Measurements from ENCODE around the gene FEZ2. TPM values are rescaled to one million over a fixed set of nuclear protein-coding genes. Genes with fewer than 3 reads are reported as not detected.

FEZ2 gene
- total RNA-seq, 3 donors from 2014 or later = 48.5 to 63.8 (median 49.0) TPM

DNA sequence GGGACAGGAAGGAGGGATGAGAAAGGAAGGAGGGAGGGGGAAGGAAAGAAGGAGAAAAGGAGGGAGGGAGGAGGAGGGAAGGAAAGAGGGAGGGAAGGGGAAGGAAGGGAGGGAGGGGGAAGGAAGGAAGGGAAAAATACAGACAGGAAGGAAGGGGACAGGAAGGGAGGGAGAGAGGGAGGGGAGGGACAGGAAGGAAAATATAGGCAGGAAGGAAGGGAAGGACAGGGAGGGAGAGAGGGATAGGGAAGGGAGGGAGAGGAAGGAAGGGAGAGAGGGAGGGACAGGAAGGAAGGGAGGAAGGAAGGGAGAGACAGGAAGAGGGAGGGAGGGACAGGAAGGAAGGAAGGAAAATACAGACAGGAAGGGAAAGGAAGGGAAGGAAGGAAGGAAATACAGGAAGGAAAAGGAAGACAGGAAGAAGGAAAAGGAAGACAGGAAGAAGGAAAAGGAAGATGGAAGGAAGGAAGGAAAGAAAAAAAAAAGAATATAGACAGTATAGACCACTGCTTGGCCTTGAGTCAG lies 63.6 kb downstream of the FEZ2 start:
- Histone ChIP-seq H3K27me3 (no peaks in the 10 kb centered on the region), H3K9me3 (no peaks in the 10 kb centered on the region), H3K4me1 (no peaks in the 10 kb centered on the region), H3K36me3 (no peaks in the 10 kb centered on the region), H3K4me3 (no peak overlapping the region), H3K27ac (peak overlapping the region in 1 of 2 donors; percentile 46)
- TF ChIP-seq POLR2A (IDR thresholded peaks at IDR 0.05) (no peak), POLR2AphosphoS5 (IDR thresholded peaks at IDR 0.05) (no peak)
- TF ChIP-seq, protein P1, sequence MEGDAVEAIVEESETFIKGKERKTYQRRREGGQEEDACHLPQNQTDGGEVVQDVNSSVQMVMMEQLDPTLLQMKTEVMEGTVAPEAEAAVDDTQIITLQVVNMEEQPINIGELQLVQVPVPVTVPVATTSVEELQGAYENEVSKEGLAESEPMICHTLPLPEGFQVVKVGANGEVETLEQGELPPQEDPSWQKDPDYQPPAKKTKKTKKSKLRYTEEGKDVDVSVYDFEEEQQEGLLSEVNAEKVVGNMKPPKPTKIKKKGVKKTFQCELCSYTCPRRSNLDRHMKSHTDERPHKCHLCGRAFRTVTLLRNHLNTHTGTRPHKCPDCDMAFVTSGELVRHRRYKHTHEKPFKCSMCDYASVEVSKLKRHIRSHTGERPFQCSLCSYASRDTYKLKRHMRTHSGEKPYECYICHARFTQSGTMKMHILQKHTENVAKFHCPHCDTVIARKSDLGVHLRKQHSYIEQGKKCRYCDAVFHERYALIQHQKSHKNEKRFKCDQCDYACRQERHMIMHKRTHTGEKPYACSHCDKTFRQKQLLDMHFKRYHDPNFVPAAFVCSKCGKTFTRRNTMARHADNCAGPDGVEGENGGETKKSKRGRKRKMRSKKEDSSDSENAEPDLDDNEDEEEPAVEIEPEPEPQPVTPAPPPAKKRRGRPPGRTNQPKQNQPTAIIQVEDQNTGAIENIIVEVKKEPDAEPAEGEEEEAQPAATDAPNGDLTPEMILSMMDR (IDR thresholded peaks at IDR 0.05) = no peak
- DNase-seq (ENCODE audit: low spot score in 2 of 2) = no peak
- intact Hi-C loops (cut with DNase I; ENCODE audit: low total_unique reads) = no loop called here

DNA sequence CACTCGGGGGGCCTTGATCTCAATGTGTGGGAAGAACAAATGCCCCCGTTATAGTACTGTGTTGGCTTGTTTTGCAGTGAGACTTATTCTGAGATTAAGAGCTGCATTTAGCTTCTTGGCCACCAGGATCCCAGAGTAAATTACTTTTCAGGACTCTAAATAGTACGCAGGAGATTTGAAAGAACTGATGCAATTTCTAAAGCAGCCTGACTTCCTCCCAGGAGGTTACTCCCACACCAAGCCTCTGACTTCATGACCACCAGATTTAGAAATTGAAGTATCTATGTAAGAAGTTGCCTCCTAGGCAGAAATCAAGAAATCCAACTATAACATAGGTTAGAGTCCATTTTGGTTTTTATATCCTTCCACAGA lies 67.0 kb downstream of the FEZ2 start:
- TF ChIP-seq, protein P1 (IDR thresholded peaks at IDR 0.05) = no peak
- TF ChIP-seq POLR2A (IDR thresholded peaks at IDR 0.05) (no peak), POLR2AphosphoS5 (IDR thresholded peaks at IDR 0.05) (no peak)
- peak overlapping the region in 1 of 2 donors; percentile 65 for H3K27ac ChIP-seq
- H3K4me3 ChIP-seq = no peak overlapping the region
- H3K27me3 ChIP-seq = no peaks in the 10 kb centered on the region
- intact Hi-C loops (cut with DNase I; ENCODE audit: low total_unique reads) = no loop called here
- no peak for DNase-seq (ENCODE audit: low spot score in 2 of 2)
- H3K4me1 ChIP-seq = no peaks in the 10 kb centered on the region
- no peaks in the 10 kb centered on the region for H3K36me3 ChIP-seq
- no peaks in the 10 kb centered on the region for H3K9me3 ChIP-seq

- no peaks in the 10 kb centered on the region for H3K4me1 ChIP-seq
- H3K27me3 ChIP-seq = no peaks in the 10 kb centered on the region
- H3K4me3 ChIP-seq = no peak overlapping the region
- H3K9me3 ChIP-seq = no peaks in the 10 kb centered on the region
- TF ChIP-seq, protein P1 (IDR thresholded peaks at IDR 0.05) = no peak
- TF ChIP-seq POLR2A (IDR thresholded peaks at IDR 0.05) = no peak
- TF ChIP-seq POLR2AphosphoS5 (IDR thresholded peaks at IDR 0.05) = no peak
- no peaks in the 10 kb centered on the region for H3K36me3 ChIP-seq
- no peak for DNase-seq (ENCODE audit: low spot score in 2 of 2)
- H3K27ac ChIP-seq = peak overlapping the region in 1 of 2 donors; percentile 65
- intact Hi-C loops (cut with DNase I; ENCODE audit: low total_unique reads) = no loop called here
These were observed 67.6 kb downstream of the FEZ2 start for GRCh38 chr2:36530178-36530982.

- no peaks in the 10 kb centered on the region for H3K9me3 ChIP-seq
- no peak overlapping the region for H3K4me3 ChIP-seq
- H3K36me3 ChIP-seq = no peaks in the 10 kb centered on the region
- no peak for TF ChIP-seq POLR2AphosphoS5 (IDR thresholded peaks at IDR 0.05)
- intact Hi-C loops (cut with DNase I; ENCODE audit: low total_unique reads) = no loop called here
- H3K4me1 ChIP-seq = no peaks in the 10 kb centered on the region
- no peaks in the 10 kb centered on the region for H3K27me3 ChIP-seq
- DNase-seq (ENCODE audit: low spot score in 2 of 2) = no peak
- H3K27ac ChIP-seq = no peak overlapping the region
These were observed 69.1 kb downstream of the FEZ2 start for GRCh38 chr2:36528766-36529392.

DNA sequence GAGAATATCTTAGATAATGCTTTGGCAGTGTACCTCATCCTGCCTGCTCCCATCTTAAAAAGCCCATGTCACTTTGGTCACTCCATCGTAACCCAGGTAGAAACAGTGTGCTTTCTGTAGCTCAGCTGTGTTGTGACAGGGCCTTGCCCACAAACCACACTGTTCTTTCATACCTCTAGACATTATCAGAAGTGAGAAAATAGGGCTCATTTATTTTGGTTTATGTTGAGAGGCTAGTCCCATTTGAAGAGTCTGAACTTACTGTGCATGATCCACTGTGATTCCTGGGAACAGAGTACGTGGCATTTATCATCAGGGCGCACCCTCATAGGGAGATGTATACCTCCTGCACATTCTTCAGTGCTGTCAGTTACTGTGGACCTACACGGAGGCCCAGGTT lies 69.7 kb downstream of the FEZ2 start:
- Histone ChIP-seq H3K4me3 (no peak overlapping the region), H3K27ac (no peak overlapping the region), H3K27me3 (no peaks in the 10 kb centered on the region), H3K4me1 (no peaks in the 10 kb centered on the region), H3K36me3 (no peaks in the 10 kb centered on the region), H3K9me3 (no peaks in the 10 kb centered on the region)
- intact Hi-C loops (cut with DNase I; ENCODE audit: low total_unique reads) = no loop called here
- TF ChIP-seq, protein P1 (IDR thresholded peaks at IDR 0.05) = no peak
- TF ChIP-seq POLR2AphosphoS5 (IDR thresholded peaks at IDR 0.05) (no peak), POLR2A (IDR thresholded peaks at IDR 0.05) (no peak)
- DNase-seq (ENCODE audit: low spot score in 2 of 2) = no peak
